ENCODE measurements around the gene POU2AF1. TPM values are rescaled to one million over a fixed set of nuclear protein-coding genes. Genes with fewer than 3 reads are reported as not detected.

Gene POU2AF1
- total and polyA plus RNA-seq, 2 of the 13 experiments (the other 11 are each of a cell fraction or from before 2014, with no cell fraction given): 1.9 to 3.6 TPM

DNA sequence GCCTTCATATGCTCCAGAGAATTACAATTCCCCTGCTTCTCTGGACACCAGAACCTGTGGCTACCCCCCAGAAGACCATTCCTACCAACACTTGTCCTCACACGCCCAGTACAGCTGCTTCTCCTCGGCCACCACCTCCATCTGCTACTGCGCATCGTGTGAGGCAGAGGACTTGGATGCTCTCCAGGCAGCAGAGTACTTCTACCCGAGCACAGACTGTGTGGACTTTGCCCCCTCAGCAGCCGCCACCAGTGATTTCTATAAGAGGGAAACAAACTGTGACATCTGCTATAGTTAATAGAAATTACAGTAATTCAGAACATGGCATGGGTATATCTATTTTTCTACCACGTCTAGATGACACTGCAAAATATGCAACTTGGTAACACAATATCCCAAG, 70.9 kb downstream of the POU2AF1 start (continued):
- TF ChIP-seq HMGXB4 (CRISPR knock-in tag; IDR thresholded peaks at IDR 0.05; ENCODE audit: borderline replicate concordance in 1 of 2, low read depth in 1 of 2) (no peak; a peak in 1 of 4 replicates), THAP11 (CRISPR knock-in tag; IDR thresholded peaks at IDR 0.05) (peak; percentile 36; the same call in 1 of the 2 replicates), NR2F2 (IDR thresholded peaks at IDR 0.05; ENCODE audit: borderline replicate concordance, low read depth) (no peak), ZNF703 (CRISPR knock-in tag; IDR thresholded peaks at IDR 0.05; ENCODE audit: borderline replicate concordance) (no peak), SRSF4 (IDR thresholded peaks at IDR 0.05; ENCODE audit: low read depth, low read length, poor library complexity, severe bottlenecking) (no peak), MTF2 (CRISPR knock-in tag; IDR thresholded peaks at IDR 0.05; ENCODE audit: borderline replicate concordance) (no peak), BORCS8-MEF2B (CRISPR knock-in tag; IDR thresholded peaks at IDR 0.05) (no peak), PRPF4 (IDR thresholded peaks at IDR 0.05; ENCODE audit: low read depth, low read length, poor library complexity, severe bottlenecking) (no peak), SAP130 (CRISPR knock-in tag; IDR thresholded peaks at IDR 0.05; ENCODE audit: low read depth) (peak; percentile 27; the same call in 1 of the 2 replicates), DZIP1 (CRISPR knock-in tag; IDR thresholded peaks at IDR 0.05) (no peak), PRDM10 (CRISPR knock-in tag; IDR thresholded peaks at IDR 0.05; ENCODE audit: low read depth) (no peak), KLF6 (CRISPR knock-in tag; IDR thresholded peaks at IDR 0.05) (no peak), KDM4B (CRISPR knock-in tag; IDR thresholded peaks at IDR 0.05) (no peak), ZNF878 (CRISPR knock-in tag; IDR thresholded peaks at IDR 0.05) (no peak)
- TF ChIP-seq, protein P1, sequence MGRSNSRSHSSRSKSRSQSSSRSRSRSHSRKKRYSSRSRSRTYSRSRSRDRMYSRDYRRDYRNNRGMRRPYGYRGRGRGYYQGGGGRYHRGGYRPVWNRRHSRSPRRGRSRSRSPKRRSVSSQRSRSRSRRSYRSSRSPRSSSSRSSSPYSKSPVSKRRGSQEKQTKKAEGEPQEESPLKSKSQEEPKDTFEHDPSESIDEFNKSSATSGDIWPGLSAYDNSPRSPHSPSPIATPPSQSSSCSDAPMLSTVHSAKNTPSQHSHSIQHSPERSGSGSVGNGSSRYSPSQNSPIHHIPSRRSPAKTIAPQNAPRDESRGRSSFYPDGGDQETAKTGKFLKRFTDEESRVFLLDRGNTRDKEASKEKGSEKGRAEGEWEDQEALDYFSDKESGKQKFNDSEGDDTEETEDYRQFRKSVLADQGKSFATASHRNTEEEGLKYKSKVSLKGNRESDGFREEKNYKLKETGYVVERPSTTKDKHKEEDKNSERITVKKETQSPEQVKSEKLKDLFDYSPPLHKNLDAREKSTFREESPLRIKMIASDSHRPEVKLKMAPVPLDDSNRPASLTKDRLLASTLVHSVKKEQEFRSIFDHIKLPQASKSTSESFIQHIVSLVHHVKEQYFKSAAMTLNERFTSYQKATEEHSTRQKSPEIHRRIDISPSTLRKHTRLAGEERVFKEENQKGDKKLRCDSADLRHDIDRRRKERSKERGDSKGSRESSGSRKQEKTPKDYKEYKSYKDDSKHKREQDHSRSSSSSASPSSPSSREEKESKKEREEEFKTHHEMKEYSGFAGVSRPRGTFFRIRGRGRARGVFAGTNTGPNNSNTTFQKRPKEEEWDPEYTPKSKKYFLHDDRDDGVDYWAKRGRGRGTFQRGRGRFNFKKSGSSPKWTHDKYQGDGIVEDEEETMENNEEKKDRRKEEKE (IDR thresholded peaks at IDR 0.05): no peak
- TF ChIP-seq, protein P2, sequence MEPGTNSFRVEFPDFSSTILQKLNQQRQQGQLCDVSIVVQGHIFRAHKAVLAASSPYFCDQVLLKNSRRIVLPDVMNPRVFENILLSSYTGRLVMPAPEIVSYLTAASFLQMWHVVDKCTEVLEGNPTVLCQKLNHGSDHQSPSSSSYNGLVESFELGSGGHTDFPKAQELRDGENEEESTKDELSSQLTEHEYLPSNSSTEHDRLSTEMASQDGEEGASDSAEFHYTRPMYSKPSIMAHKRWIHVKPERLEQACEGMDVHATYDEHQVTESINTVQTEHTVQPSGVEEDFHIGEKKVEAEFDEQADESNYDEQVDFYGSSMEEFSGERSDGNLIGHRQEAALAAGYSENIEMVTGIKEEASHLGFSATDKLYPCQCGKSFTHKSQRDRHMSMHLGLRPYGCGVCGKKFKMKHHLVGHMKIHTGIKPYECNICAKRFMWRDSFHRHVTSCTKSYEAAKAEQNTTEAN (CRISPR knock-in tag; conservative IDR thresholded peaks at IDR 0.05): 0 out of 2 replicates have a peak, but pooled peaks have one; percentile 11
